ENCODE data around the gene PPP1R16B. TPM values are rescaled to one million over a fixed set of nuclear protein-coding genes. Genes with fewer than 3 reads are reported as not detected.

The PPP1R16B gene
- total and polyA plus RNA-seq, 2 of the 8 experiments (the other 6 are each of a cell fraction or from before 2014, with no cell fraction given): 2.6 to 8.9 TPM

- TF ChIP-seq TAF7 (optimal IDR thresholded peaks at IDR 0.05; ENCODE audit: borderline replicate concordance, low read depth, low read length): no peak
These were observed 148.3 kb downstream of the PPP1R16B start (continued) for GRCh38 chr20:38953630-38954340.
